Astrocyte (in vitro differentiated cells and primary cell): ENCODE data around the gene ODF4. TPM values are rescaled to one million over a fixed set of nuclear protein-coding genes. Genes with fewer than 3 reads are reported as not detected.

Experiments used
- DNase-seq: peaks from one replicate; pipeline ENCODE4 v3.0.0-alpha.2; 2010; ENCODE audit warnings: low read depth
- FAIRE-seq: peaks from 2 replicates; lab custom pipeline; 2011; peaks lifted over from hg19 to GRCh38; lab: Jason Lieb, UNC
- H2AFZ ChIP-seq: 2 replicates; pipeline ENCODE4 v1.6.0; 2012; ENCODE audit warnings: low read depth, low read length, inconsistent platforms
- H3K27ac ChIP-seq: 2 replicates; pipeline ENCODE4 v1.5.1; 2011; ENCODE audit warnings: low read depth, low read length, inconsistent platforms
- H3K27me3 ChIP-seq: 2 replicates; pipeline ENCODE4 v1.6.0; 2011; ENCODE audit warnings: low read length, inconsistent platforms; ENCODE audit not compliant: insufficient read depth
- H3K36me3 ChIP-seq: 2 replicates; pipeline ENCODE4 v1.5.1; 2011; ENCODE audit warnings: low read length, inconsistent platforms; ENCODE audit not compliant: insufficient read depth
- H3K4me1 ChIP-seq: 2 replicates; pipeline ENCODE4 v1.5.1; 2011; ENCODE audit warnings: low read length, inconsistent platforms; ENCODE audit not compliant: insufficient read depth
- H3K4me2 ChIP-seq: 2 replicates; pipeline ENCODE4 v1.6.0; 2012; ENCODE audit warnings: low read length, inconsistent platforms
- H3K4me3 ChIP-seq: 2 replicates; pipeline ENCODE4 v1.5.1; 2011; ENCODE audit warnings: low read depth, mild to moderate bottlenecking, low read length, inconsistent platforms; ENCODE audit not compliant: insufficient read depth
- H3K79me2 ChIP-seq: 2 replicates; pipeline ENCODE4 v1.6.0; 2012; ENCODE audit warnings: mild to moderate bottlenecking, low read length, inconsistent platforms; ENCODE audit not compliant: insufficient read depth
- H3K9ac ChIP-seq: 2 replicates; pipeline ENCODE4 v1.6.0; 2012; ENCODE audit warnings: mild to moderate bottlenecking, low read length, inconsistent platforms
- H3K9me3 ChIP-seq: 2 replicates; pipeline ENCODE4 v1.5.1; 2012; ENCODE audit warnings: low read depth, mild to moderate bottlenecking, low read length, inconsistent platforms; ENCODE audit not compliant: insufficient read depth
- H4K20me1 ChIP-seq: 2 replicates; pipeline ENCODE4 v1.6.0; 2012; ENCODE audit warnings: low read length, inconsistent platforms; ENCODE audit not compliant: insufficient read depth
- H3K27ac Mint-ChIP-seq: one replicate; pipeline ENCODE4 v1.8.0; 2021; ENCODE audit warnings: mild to moderate bottlenecking, mixed read lengths; ENCODE audit not compliant: unreplicated experiment
- H3K27me3 Mint-ChIP-seq: one replicate; pipeline ENCODE4 v1.8.0; 2021; ENCODE audit warnings: low read depth, mixed read lengths; ENCODE audit not compliant: unreplicated experiment
- H3K36me3 Mint-ChIP-seq: one replicate; pipeline ENCODE4 v1.8.0; 2021; ENCODE audit warnings: low read depth, mixed read lengths; ENCODE audit not compliant: unreplicated experiment
- H3K4me1 Mint-ChIP-seq: one replicate; pipeline ENCODE4 v1.8.0; 2021; ENCODE audit warnings: low read depth, mixed read lengths; ENCODE audit not compliant: unreplicated experiment
- H3K4me3 Mint-ChIP-seq: one replicate; pipeline ENCODE4 v1.8.0; 2021; ENCODE audit warnings: mild to moderate bottlenecking, moderate library complexity, mixed read lengths; ENCODE audit not compliant: unreplicated experiment
- H3K9me3 Mint-ChIP-seq: one replicate; pipeline ENCODE4 v1.8.0; 2021; ENCODE audit warnings: mild to moderate bottlenecking, mixed read lengths; ENCODE audit not compliant: unreplicated experiment
- CTCF ChIP-seq: IDR thresholded peaks from 2 replicates; pipeline ENCODE4 v1.5.1; 2011; ENCODE audit warnings: low read depth, mild to moderate bottlenecking, inconsistent platforms, low read length, moderate library complexity; ENCODE audit not compliant: insufficient read depth
- EZH2 ChIP-seq: IDR thresholded peaks from 2 replicates; pipeline ENCODE4 v1.6.1; 2012; ENCODE audit warnings: mild to moderate bottlenecking, low read length, inconsistent platforms; ENCODE audit not compliant: insufficient read depth
- total RNA-seq: library from RNA; stranded (reverse); gene quantifications from 2 replicates; pipeline ENCODE4 v1.2.1, GENCODE V29; 2021

ODF4 gene
- total RNA-seq, 1 donor from 2014 or later, result not detected

GRCh38 chr17:8337802-8338752 lies 1.6 kb upstream of the ODF4 start:
- no peaks in the 10 kb centered on the region for H3K9me3 ChIP-seq
- H3K4me1 Mint-ChIP-seq, result peaks cover 4% of the 10 kb centered on the region
- no peaks in the 10 kb centered on the region for H3K4me1 ChIP-seq
- H3K9ac ChIP-seq, result no peak overlapping the region
- peaks cover 16% of the 10 kb centered on the region for H3K27me3 ChIP-seq
- no peak overlapping the region for H2AFZ ChIP-seq
- no peak overlapping the region for H3K4me3 ChIP-seq
- FAIRE-seq (no peak), DNase-seq (no peak)
- no peaks in the 10 kb centered on the region for H3K79me2 ChIP-seq
- H3K36me3 ChIP-seq, result no peaks in the 10 kb centered on the region
- no peak for TF ChIP-seq EZH2
- TF ChIP-seq CTCF, result no peak
- H3K36me3 Mint-ChIP-seq, result peaks cover 2% of the 10 kb centered on the region
- no peaks in the 10 kb centered on the region for H4K20me1 ChIP-seq
- H3K4me2 ChIP-seq, result peak overlapping the region; percentile 28
- H3K27me3 Mint-ChIP-seq, result peaks cover 10% of the 10 kb centered on the region
- H3K27ac ChIP-seq, result no peak overlapping the region
- H3K9me3 Mint-ChIP-seq, result no peaks in the 10 kb centered on the region
- no peak overlapping the region for H3K4me3 Mint-ChIP-seq
- H3K27ac Mint-ChIP-seq, result no peak overlapping the region

GRCh38 chr17:8338753-8339140 lies 893 bp upstream of the ODF4 start:
- DNase-seq, result no peak
- H3K79me2 ChIP-seq, result no peaks in the 10 kb centered on the region
- FAIRE-seq, result no peak
- Mint-ChIP-seq H3K27me3 (peaks cover 10% of the 10 kb centered on the region), H3K9me3 (no peaks in the 10 kb centered on the region), H3K36me3 (peaks cover 2% of the 10 kb centered on the region), H3K4me3 (no peak overlapping the region), H3K4me1 (peaks cover 4% of the 10 kb centered on the region), H3K27ac (peak overlapping the region; percentile 87)
- H3K9me3 ChIP-seq, result no peaks in the 10 kb centered on the region
- H3K27me3 ChIP-seq, result peaks cover 16% of the 10 kb centered on the region
- H3K4me2 ChIP-seq, result no peak overlapping the region
- no peak overlapping the region for H3K27ac ChIP-seq
- TF ChIP-seq CTCF, result no peak
- no peak for TF ChIP-seq EZH2
- no peak overlapping the region for H2AFZ ChIP-seq
- H4K20me1 ChIP-seq, result no peaks in the 10 kb centered on the region
- no peak overlapping the region for H3K4me3 ChIP-seq
- H3K9ac ChIP-seq, result no peak overlapping the region
- no peaks in the 10 kb centered on the region for H3K36me3 ChIP-seq
- H3K4me1 ChIP-seq, result no peaks in the 10 kb centered on the region

GRCh38 chr17:8341456-8341855 lies 1.8 kb downstream of the ODF4 start:
- Histone ChIP-seq H2AFZ (no peak overlapping the region), H3K4me1 (no peaks in the 10 kb centered on the region), H3K79me2 (no peaks in the 10 kb centered on the region), H3K36me3 (no peaks in the 10 kb centered on the region), H3K4me3 (no peak overlapping the region), H3K27ac (no peak overlapping the region), H4K20me1 (no peaks in the 10 kb centered on the region), H3K9me3 (no peaks in the 10 kb centered on the region), H3K27me3 (peaks cover 25% of the 10 kb centered on the region), H3K4me2 (no peak overlapping the region), H3K9ac (no peak overlapping the region)
- DNase-seq (no peak), FAIRE-seq (no peak)
- Mint-ChIP-seq H3K9me3 (peaks cover under 1% of the 10 kb centered on the region), H3K36me3 (peaks cover 2% of the 10 kb centered on the region), H3K27me3 (peaks cover 28% of the 10 kb centered on the region), H3K4me1 (peaks cover 4% of the 10 kb centered on the region), H3K27ac (peak overlapping the region; percentile 16), H3K4me3 (no peak overlapping the region)
- TF ChIP-seq EZH2 (no peak), CTCF (no peak)
